ENCODE data around the gene FAM47B.

The FAM47B gene

GRCh38 chrX:34942496-34942895 is at the start of gene FAM47B:
Gene FAM47B, plus strand, starts transcription at chrX:34942796. Its CDS starts 36 bp downstream, at chrX:34942832.
- DNase-seq (ENCODE audit: low spot score), result no peak

- peak; percentile 27 for DNase-seq (ENCODE audit: low spot score)
Observed at GRCh38 chrX:34893741-34894140, 48.9 kb upstream of the FAM47B start.

- no peak for DNase-seq (ENCODE audit: low spot score)
Observed at GRCh38 chrX:34900691-34901090, 41.9 kb upstream of the FAM47B start.

- DNase-seq (ENCODE audit: low spot score), result no peak
Observed at GRCh38 chrX:34901761-34902160, 40.8 kb upstream of the FAM47B start.

GRCh38 chrX:34903316-34903715 is 39.3 kb upstream of the FAM47B start:
- DNase-seq (ENCODE audit: low spot score), result no peak

- no peak for DNase-seq (ENCODE audit: low spot score)
Observed at GRCh38 chrX:34909151-34909550, 33.4 kb upstream of the FAM47B start.

- DNase-seq (ENCODE audit: low spot score), result peak; percentile 5
Observed at GRCh38 chrX:34915463-34916225, 27.0 kb upstream of the FAM47B start.

- no peak for DNase-seq (ENCODE audit: low spot score)
Observed at GRCh38 chrX:34917146-34917545, 25.4 kb upstream of the FAM47B start.

GRCh38 chrX:34918091-34918736 is 24.4 kb upstream of the FAM47B start:
- DNase-seq (ENCODE audit: low spot score), result peak; percentile 71

GRCh38 chrX:34918856-34919255 is 23.7 kb upstream of the FAM47B start:
- DNase-seq (ENCODE audit: low spot score), result peak; percentile 59

GRCh38 chrX:34927866-34928265 is 14.7 kb upstream of the FAM47B start:
- no peak for DNase-seq (ENCODE audit: low spot score)

- DNase-seq (ENCODE audit: low spot score), result no peak
Observed at GRCh38 chrX:34943235-34943634, 639 bp downstream of the FAM47B start.

GRCh38 chrX:34956916-34957315 is 14.3 kb downstream of the FAM47B start:
- peak; percentile 77 for DNase-seq (ENCODE audit: low spot score)

GRCh38 chrX:34961662-34962061 is 19.1 kb downstream of the FAM47B start:
- no peak for DNase-seq (ENCODE audit: low spot score)

- DNase-seq (ENCODE audit: low spot score), result no peak
Observed at GRCh38 chrX:34972206-34972605, 29.6 kb downstream of the FAM47B start.

- DNase-seq (ENCODE audit: low spot score), result no peak
Observed at GRCh38 chrX:34978171-34978570, 35.6 kb downstream of the FAM47B start.

- no peak for DNase-seq (ENCODE audit: low spot score)
Observed at GRCh38 chrX:34987646-34988045, 45.0 kb downstream of the FAM47B start.

Data from kidney tubule cell (primary cell).